Kidney glomerular epithelial cell (primary cell): ENCODE data around the gene DMRTC2.
"Not testable (repeated sequence)": the region's sequence is repeated elsewhere in the genome, so short reads cannot be mapped to it uniquely, and the experiment has no call there.

ENCODE experiments used
- DNase-seq: peaks from one replicate; lab custom pipeline; 2025; lab: John Stamatoyannopoulos, UW

Gene DMRTC2

GRCh38 chr19:41871573-41872383 lies 26.9 kb downstream of the DMRTC2 start:
- no peak for DNase-seq

GRCh38 chr19:41872384-41872774 lies 27.5 kb downstream of the DMRTC2 start:
- no peak for DNase-seq

GRCh38 chr19:41872775-41873647 lies 28.2 kb downstream of the DMRTC2 start:
- peak; percentile 33 for DNase-seq

GRCh38 chr19:41875973-41876372 lies 31.1 kb downstream of the DMRTC2 start:
- DNase-seq = not testable (repeated sequence)

GRCh38 chr19:41876847-41877832 lies 32.3 kb downstream of the DMRTC2 start, which contains the start of gene CD79A:
CD79A (plus strand) TSS chr19:41877279; CDS start chr19:41877305, 26 bp downstream.
- DNase-seq = no peak

GRCh38 chr19:41877916-41878905 lies 33.4 kb downstream of the DMRTC2 start:
- no peak for DNase-seq

- no peak for DNase-seq
Observed at GRCh38 chr19:41879080-41879479, 34.2 kb downstream of the DMRTC2 start.

- DNase-seq = no peak
Observed at GRCh38 chr19:41879670-41880328, 35.0 kb downstream of the DMRTC2 start.

- no peak for DNase-seq
Observed at GRCh38 chr19:41880329-41880708, 35.5 kb downstream of the DMRTC2 start.

- no peak for DNase-seq
Observed at GRCh38 chr19:41882568-41883462, 38.0 kb downstream of the DMRTC2 start, which contains the start of gene ARHGEF1. ARHGEF1 (plus strand) TSS chr19:41883184; CDS start chr19:41888083, 4,899 bp downstream.

- DNase-seq = no peak
Observed at GRCh38 chr19:41883463-41883820, 38.6 kb downstream of the DMRTC2 start.

- DNase-seq = peak; percentile 93
Observed at GRCh38 chr19:41883821-41884733, 39.2 kb downstream of the DMRTC2 start.

GRCh38 chr19:41886761-41887710 lies 42.2 kb downstream of the DMRTC2 start:
- DNase-seq = no peak

GRCh38 chr19:41887711-41888382 lies 43.0 kb downstream of the DMRTC2 start:
- DNase-seq = peak; percentile 79

GRCh38 chr19:41888926-41889325 lies 44.1 kb downstream of the DMRTC2 start:
- no peak for DNase-seq

GRCh38 chr19:41889896-41890295 lies 45.1 kb downstream of the DMRTC2 start:
- no peak for DNase-seq
